ENCODE results near the gene FBLN1. TPM values are rescaled to one million over a fixed set of nuclear protein-coding genes. Genes with fewer than 3 reads are reported as not detected.

The FBLN1 gene
- polyA plus RNA-seq, 1 experiment = 1,033 TPM

- no peak overlapping the region for H3K4me3 ChIP-seq (ENCODE audit: low read depth, low read length)
- no peak for TF ChIP-seq CTCF (IDR thresholded peaks at IDR 0.05; ENCODE audit: insufficient read depth, low read depth, low read length)
- DNase-seq (ENCODE audit: low read depth) = no peak
- POLR2A ChIA-PET = no interaction called here
- peaks cover 5% of the 10 kb centered on the region for H3K27me3 ChIP-seq (ENCODE audit: control insufficient read depth, insufficient read depth, low read length)
- no peaks in the 10 kb centered on the region for H3K36me3 ChIP-seq (ENCODE audit: control insufficient read depth, insufficient read depth, low read length)
- CTCF ChIA-PET = interaction anchor here (0.9 to 1.2 kb wide), 3 partner anchors 14 to 18 kb away, joined by 3 to 4 read pairs (median 3); no protein-coding TSS in a partner anchor
Measured at GRCh38 chr22:45631140-45631840, 128.6 kb downstream of the FBLN1 start.

DNA sequence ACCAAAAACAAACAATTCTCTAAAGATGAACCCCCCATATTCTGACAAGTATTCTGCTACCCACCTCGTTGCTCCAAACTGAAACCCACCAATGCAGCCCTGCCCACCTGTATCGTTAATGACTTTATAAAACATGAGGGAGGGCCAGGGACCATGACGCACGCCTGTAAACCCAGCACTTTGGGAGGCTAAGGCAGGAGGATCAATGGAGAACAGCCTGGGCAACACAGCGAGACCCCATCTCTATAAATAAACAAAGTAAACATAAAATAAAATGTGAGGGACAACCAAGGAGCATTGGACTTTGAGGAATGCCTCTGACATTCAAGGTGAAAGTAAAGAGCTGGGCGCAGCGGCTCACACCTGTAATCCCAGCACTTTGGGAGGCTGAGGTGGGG, 129.2 kb downstream of the FBLN1 start:
- ChIA-PET CTCF (interaction anchor here (0.8 to 0.9 kb wide), 3 partner anchors 13 to 54 kb away, joined by 3 to 4 read pairs (median 4); no protein-coding TSS in a partner anchor), POLR2A (no interaction called here)
- no peak for TF ChIP-seq CTCF (IDR thresholded peaks at IDR 0.05; ENCODE audit: insufficient read depth, low read depth, low read length)
- Histone ChIP-seq H3K27me3 (ENCODE audit: control insufficient read depth, insufficient read depth, low read length) (peaks cover 5% of the 10 kb centered on the region), H3K36me3 (ENCODE audit: control insufficient read depth, insufficient read depth, low read length) (no peaks in the 10 kb centered on the region), H3K4me3 (ENCODE audit: low read depth, low read length) (no peak overlapping the region)
- no peak for DNase-seq (ENCODE audit: low read depth)

DNA sequence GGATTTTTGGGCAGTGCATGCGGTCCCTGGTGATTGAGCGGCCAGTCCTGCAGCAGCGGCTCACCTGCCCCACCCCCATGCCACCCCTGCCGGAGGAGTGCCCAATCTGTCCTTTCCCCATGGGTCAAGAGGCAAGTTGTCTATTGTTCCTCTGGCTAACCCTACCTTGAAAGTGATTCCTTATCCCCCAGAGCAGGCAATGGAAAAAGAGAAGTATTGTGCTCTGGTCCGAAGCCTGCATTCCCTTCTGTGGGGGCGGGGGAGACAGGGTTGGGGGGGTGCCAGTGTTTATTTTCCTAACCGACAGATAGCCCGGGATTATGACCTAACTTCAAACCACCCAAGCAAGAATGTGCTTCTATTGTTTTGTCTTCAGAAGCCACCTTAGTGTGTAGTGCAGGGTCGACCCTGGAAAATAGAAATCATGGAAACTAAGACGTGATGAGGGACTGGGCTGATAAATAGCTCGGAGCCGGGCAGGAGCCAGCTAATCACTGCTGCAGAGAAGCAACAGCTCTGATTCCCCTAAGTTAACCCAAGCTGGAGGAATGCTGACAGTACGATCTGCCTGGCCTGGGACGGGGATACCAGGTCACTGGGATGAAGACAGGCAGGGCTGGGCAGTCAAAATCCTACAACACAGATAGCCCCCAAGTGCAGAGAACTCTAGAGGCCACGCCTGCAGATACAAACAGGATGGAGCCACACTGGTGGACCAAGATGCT, 130.3 kb downstream of the FBLN1 start:
- no peak for DNase-seq (ENCODE audit: low read depth)
- ChIA-PET CTCF (interaction anchor here (1.4 kb wide), 1 partner anchor 12 kb away, joined by 3 read pairs; no protein-coding TSS in a partner anchor), POLR2A (no interaction called here)
- H3K27me3 ChIP-seq (ENCODE audit: control insufficient read depth, insufficient read depth, low read length) = peaks cover 5% of the 10 kb centered on the region
- no peak overlapping the region for H3K4me3 ChIP-seq (ENCODE audit: low read depth, low read length)
- no peaks in the 10 kb centered on the region for H3K36me3 ChIP-seq (ENCODE audit: control insufficient read depth, insufficient read depth, low read length)
- no peak for TF ChIP-seq CTCF (IDR thresholded peaks at IDR 0.05; ENCODE audit: insufficient read depth, low read depth, low read length)

DNA sequence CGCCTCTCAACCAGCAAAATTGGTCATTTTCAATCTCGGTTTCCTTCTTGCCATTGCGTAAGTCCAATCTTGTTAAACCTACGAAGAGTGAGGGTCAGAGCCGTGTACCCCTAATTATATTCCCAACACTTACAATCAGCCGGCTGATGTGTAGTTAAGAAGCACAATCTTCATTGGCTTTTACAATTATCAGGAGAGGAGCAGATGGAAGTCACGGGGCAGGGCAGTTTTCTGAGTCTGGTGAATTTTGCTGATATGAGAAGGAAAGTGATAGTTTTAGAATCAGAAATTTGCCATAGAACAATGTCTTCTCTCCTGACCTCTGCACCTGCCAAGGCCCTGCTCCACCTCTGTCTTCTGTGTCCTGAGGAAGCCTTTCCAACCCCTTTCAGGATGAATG, 134.0 kb downstream of the FBLN1 start:
- CTCF ChIA-PET = interaction anchor here (1.0 to 1.4 kb wide), 4 partner anchors 8 to 59 kb away, joined by 3 to 4 read pairs (median 4); no protein-coding TSS in a partner anchor
- no peaks in the 10 kb centered on the region for H3K36me3 ChIP-seq (ENCODE audit: control insufficient read depth, insufficient read depth, low read length)
- H3K4me3 ChIP-seq (ENCODE audit: low read depth, low read length) = no peak overlapping the region
- H3K27me3 ChIP-seq (ENCODE audit: control insufficient read depth, insufficient read depth, low read length) = peaks cover 11% of the 10 kb centered on the region
- TF ChIP-seq CTCF (IDR thresholded peaks at IDR 0.05; ENCODE audit: insufficient read depth, low read depth, low read length) = no peak
- DNase-seq (ENCODE audit: low read depth) = no peak
- POLR2A ChIA-PET = no interaction called here

DNA sequence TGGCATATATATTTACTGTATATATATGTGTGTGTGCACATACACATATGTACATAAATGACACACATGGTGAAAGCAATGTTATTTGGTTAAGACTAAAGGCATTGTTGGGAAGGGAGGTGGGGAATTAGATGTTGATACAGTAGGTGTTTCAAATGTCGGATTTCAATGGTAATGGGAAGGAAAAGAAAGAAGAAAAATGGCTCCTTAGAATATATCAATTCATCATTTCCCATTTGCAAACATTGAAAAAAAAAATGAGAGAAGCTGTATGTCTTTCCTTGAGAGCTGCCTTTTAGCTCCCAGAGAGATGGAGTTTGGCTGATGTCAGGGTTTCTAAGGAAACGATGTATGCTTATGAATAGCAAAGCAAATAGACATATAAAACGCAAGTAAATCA, 135.5 kb downstream of the FBLN1 start:
- ChIA-PET POLR2A (no interaction called here), CTCF (interaction anchor here (0.6 to 1.7 kb wide), 4 partner anchors 9 to 226 kb away, joined by 3 to 6 read pairs (median 4); no protein-coding TSS in a partner anchor)

More for the DNA sequence above, 135.5 kb downstream of the FBLN1 start:
- no peak for DNase-seq (ENCODE audit: low read depth)
- Histone ChIP-seq H3K36me3 (ENCODE audit: control insufficient read depth, insufficient read depth, low read length) (no peaks in the 10 kb centered on the region), H3K4me3 (ENCODE audit: low read depth, low read length) (no peak overlapping the region), H3K27me3 (ENCODE audit: control insufficient read depth, insufficient read depth, low read length) (peaks cover 10% of the 10 kb centered on the region)
- TF ChIP-seq CTCF (IDR thresholded peaks at IDR 0.05; ENCODE audit: insufficient read depth, low read depth, low read length) = no peak

Data from BJ (cell line).